ENCODE data around the gene BRD4.
A peak's percentile ranks its signal among the peaks of the same experiment; 100 is the strongest.

The BRD4 gene

DNA sequence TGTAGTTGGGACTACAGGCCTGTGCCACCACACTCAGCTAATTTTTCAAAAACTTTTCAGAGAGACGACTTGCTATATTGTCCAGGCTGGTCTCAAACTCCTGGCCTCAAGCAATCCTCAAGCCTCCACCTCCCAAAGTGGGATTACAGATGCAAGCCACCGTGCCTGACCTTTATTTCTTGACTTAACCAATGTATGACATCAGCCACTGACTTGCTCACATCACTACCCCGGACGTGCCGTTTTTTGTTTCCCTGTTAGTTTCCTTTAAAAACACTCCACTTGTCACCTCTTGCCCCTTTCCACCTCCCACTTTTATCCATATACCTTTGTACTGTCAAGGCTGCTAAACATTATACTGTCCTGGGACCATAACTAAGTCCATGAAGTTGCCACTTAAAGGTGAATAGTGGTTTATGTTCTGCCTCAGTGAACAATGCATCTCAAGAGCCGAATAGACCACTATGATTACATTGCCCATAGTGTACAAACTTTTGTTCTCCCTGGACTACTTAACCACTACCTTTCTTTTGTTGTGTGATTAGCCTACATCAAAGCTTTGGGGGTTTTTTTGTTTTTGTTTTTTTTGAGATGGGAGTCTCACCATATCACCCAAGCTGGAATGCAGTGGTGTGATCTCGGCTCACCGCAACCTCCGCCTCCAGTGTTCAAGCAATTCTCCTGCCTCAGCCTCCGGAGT is 97.8 kb downstream of the BRD4 start:
- no peak for DNase-seq
- Histone ChIP-seq H3K36me3 (replicated peaks) (peaks cover 36% of the 10 kb centered on the region), H3K27me3 (replicated peaks) (no peaks in the 10 kb centered on the region), H3K4me3 (ENCODE audit: low read depth, low read length) (no peak overlapping the region), H3K27ac (no peak overlapping the region)
- TF ChIP-seq CTCF (IDR thresholded peaks at IDR 0.05; ENCODE audit: low read depth, low read length, missing control alignments) = no peak
- in situ Hi-C loops (cut with HindIII; ENCODE audit: low pct_ligation_motif_present, low sequenced_read_pairs) = no loop called here

GRCh38 chr19:15231271-15231670 is 101.1 kb downstream of the BRD4 start:
- H3K27ac ChIP-seq = no peak overlapping the region
- TF ChIP-seq CTCF (IDR thresholded peaks at IDR 0.05; ENCODE audit: low read depth, low read length, missing control alignments) = no peak
- no peaks in the 10 kb centered on the region for H3K27me3 ChIP-seq (replicated peaks)
- no peak for DNase-seq
- H3K4me3 ChIP-seq (ENCODE audit: low read depth, low read length) = no peak overlapping the region
- in situ Hi-C loops (cut with HindIII; ENCODE audit: low pct_ligation_motif_present, low sequenced_read_pairs) = no loop called here
- H3K36me3 ChIP-seq (replicated peaks) = peaks cover 10% of the 10 kb centered on the region

DNA sequence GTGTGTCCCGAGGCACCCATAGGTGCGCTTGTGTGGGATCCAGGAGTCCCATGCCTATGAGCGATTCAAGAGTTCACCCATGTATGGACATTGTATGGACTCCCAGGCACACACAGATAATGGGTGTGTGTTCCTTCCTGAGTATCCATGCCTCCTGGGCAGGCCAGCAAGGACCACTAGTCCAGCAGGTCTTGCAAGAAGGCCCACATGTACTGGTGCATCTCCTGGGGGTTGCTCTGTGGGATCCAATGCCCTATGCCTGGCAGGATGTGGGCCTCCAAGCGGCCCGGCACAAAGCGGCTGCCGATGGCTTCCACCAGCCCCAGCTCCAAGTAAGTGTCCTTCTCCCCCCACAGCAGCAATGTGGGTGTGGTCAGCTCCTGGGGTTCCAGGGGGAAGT is 105.1 kb downstream of the BRD4 start:
- no peak overlapping the region for H3K4me3 ChIP-seq (ENCODE audit: low read depth, low read length)
- no peaks in the 10 kb centered on the region for H3K36me3 ChIP-seq (replicated peaks)
- H3K27ac ChIP-seq = no peak overlapping the region
- no peaks in the 10 kb centered on the region for H3K27me3 ChIP-seq (replicated peaks)
- TF ChIP-seq CTCF (IDR thresholded peaks at IDR 0.05; ENCODE audit: low read depth, low read length, missing control alignments) = no peak
- in situ Hi-C loops (cut with HindIII; ENCODE audit: low pct_ligation_motif_present, low sequenced_read_pairs) = no loop called here
- DNase-seq = no peak

GRCh38 chr19:15225760-15226159 is 106.6 kb downstream of the BRD4 start:
- Histone ChIP-seq H3K27ac (no peak overlapping the region), H3K36me3 (replicated peaks) (no peaks in the 10 kb centered on the region), H3K27me3 (replicated peaks) (no peaks in the 10 kb centered on the region), H3K4me3 (ENCODE audit: low read depth, low read length) (no peak overlapping the region)
- no peak for DNase-seq
- no peak for TF ChIP-seq CTCF (IDR thresholded peaks at IDR 0.05; ENCODE audit: low read depth, low read length, missing control alignments)
- in situ Hi-C loops (cut with HindIII; ENCODE audit: low pct_ligation_motif_present, low sequenced_read_pairs) = no loop called here

DNA sequence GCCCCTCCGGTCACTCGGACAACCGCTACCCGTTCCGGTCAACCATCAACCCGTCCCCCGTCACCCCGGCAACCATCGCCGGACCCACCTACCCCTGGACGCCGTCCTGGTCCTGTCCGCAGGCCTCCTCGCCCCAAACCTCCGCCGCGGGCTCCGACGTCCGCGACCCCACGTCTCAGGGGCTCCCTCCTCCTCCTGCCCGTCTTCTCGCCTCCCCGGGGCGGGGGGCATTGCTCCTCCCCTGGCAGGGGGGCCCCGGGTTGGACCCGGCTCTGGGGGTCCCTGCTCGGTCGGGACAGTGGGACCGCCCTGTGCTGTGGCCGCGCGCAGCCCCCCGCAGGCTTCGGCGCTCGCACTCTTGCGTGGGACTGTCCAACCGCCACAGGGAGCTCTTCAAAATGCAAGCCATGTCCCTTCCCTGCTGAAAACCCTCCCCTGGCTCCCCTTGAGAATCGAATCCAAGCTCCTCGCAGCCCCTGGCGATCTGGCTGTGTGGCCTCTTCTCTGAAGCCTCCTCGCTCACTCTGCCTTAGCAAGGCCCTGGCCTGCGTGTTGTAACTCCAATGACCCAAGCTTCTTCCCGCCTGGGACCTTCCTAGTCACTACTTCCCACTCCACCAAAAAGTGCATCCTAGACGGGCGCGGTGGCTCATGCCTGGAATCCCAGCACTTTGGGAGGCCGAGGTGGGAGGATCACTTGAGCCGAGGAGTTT is 108.5 kb downstream of the BRD4 start:
- Histone ChIP-seq H3K4me3 (ENCODE audit: low read depth, low read length) (peak overlapping the region; percentile 73), H3K27ac (peak overlapping the region; percentile 26), H3K36me3 (replicated peaks) (no peaks in the 10 kb centered on the region), H3K27me3 (replicated peaks) (no peaks in the 10 kb centered on the region)
- no peak for TF ChIP-seq CTCF (IDR thresholded peaks at IDR 0.05; ENCODE audit: low read depth, low read length, missing control alignments)
- DNase-seq = no peak
- in situ Hi-C loops (cut with HindIII; ENCODE audit: low pct_ligation_motif_present, low sequenced_read_pairs) = no loop called here

Measured in brain microvascular endothelial cell (primary cell).